Muscle of back (tissue), 11 donors: ENCODE results near the gene VWF. TPM values are rescaled to one million over a fixed set of nuclear protein-coding genes. Genes with fewer than 3 reads are reported as not detected.
"Not testable (repeated sequence)": the region's sequence is repeated elsewhere in the genome, so short reads cannot be mapped to it uniquely, and the experiment has no call there.

ENCODE experiments used
- DNase-seq, 3 donors: peaks; one replicate each; pipeline versions ENCODE4 v3.0.0 to v3.0.0-alpha.2; 2013
- polyA plus RNA-seq, 10 donors: library from polyadenylated mRNA; unstranded; fragments of 120-200 nt; gene quantifications; one replicate each; pipeline ENCODE4 v1.2.1, GENCODE V29; 2013; ENCODE audit not compliant: insufficient read length in 10 of 10

Gene VWF
- polyA plus RNA-seq, 10 donors: 45.0 to 94.1 (median 61.6) TPM

DNA sequence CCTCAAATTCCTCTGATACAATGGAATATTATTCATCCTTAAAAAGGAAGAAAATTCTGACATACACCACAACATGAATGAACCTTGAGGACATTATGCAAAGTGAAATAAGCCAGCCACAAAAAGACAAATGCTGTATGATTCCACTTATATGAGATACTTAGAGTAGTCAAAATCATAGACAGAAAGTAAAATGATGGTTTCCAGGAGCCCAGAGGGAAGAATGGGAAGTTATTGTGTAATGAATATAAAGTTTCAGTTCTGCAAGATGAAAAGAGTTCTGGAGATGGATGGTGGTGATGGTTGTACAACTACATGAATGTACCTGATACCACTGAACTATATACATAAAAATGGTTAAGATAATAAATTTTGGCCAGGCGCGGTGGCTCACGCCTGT, 18.3 kb downstream of the VWF start:
- DNase-seq: no peak

DNA sequence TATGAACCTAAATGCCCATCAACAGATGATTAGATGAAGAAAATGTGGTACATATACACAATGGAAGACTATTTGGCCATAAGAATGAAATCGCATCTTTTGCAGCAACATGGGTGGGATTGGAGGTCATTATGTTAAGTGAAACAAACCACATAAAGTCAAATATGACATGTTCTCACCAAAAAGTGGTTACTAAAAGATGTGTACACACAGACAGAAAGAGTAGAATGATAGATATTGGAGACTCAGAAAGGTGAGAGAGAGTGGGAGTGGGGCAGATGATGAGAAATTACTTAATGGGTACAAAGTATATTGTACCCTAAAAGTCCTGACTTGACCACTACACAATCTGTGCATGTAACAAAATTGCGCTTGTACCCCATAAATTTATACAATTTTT, 19.6 kb downstream of the VWF start:
- no peak for DNase-seq

DNA sequence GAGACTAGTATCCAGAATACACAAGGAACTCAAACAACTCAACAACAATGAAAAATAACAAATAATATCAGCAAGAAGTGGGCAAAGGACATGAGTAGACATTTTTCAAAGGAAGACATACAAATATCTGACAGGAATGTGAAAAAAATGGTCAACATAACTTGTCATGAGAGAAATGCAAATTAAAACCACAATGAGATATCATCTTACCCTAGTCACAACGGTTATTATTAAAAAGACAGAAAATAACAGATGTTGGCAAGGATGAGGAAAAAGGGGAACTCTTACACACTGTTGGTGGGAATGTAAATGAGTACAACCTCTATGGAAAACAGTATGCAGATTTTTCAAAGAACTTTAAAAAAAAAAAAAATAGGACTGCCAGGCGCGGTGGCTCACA, 20.4 kb downstream of the VWF start:
- DNase-seq: no peak

DNA sequence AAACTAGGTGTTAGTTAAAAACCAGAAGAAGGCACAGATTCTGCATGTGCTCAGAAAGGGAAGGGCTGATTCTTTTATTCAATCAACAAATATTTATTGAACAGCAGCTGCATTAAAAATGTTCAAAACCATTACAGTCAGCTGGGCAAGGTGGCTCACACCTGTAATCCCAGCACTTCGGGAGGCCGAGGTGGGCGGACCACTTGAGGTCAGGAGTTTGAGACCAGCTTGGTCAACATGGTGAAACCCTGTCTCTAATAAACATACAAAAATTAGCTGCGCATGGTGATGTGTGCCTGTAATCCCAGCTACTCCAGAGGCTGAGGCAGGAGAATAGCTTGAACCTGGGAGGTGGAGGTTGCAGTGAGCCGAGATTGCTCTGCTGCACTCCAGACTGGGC, 22.4 kb downstream of the VWF start:
- not testable (repeated sequence) for DNase-seq

DNA sequence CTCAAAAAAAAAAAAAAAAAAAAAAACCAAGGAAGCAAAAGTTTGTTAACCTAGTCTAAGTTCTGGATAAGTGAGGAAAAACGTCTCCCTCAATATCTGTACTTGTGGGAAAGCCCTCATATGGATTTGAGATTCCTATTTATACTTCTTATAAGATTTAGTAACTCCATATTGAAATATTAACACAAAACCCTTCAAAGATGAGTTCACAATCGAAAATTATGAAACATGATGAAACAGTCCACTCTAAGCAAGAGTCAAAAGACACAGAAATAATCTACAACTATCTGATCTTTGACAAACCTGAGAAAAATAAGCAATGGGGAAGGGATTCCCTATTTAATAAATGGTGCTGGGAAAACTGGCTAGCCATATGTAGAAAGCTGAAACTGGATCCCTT, 25.2 kb downstream of the VWF start:
- DNase-seq: no peak

DNA sequence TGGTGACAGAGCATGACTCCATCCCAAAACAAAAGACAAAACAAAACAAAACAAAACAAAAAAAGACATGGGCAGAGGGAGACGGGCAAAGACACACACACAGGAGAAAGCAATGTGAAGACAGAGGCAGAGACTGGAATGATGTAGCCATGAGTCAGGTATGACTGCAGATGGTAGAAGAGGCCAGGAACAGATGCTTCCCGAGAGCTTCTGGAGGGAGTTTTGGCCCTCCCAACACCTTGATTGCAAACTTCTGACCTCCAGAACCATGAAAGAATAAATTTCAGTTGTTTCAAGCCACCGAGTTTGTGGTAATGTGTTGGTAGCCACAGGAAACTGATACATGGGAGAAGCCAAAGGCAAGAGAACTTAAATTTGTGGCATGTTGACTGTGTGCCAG, 27.1 kb downstream of the VWF start:
- no peak for DNase-seq

DNA sequence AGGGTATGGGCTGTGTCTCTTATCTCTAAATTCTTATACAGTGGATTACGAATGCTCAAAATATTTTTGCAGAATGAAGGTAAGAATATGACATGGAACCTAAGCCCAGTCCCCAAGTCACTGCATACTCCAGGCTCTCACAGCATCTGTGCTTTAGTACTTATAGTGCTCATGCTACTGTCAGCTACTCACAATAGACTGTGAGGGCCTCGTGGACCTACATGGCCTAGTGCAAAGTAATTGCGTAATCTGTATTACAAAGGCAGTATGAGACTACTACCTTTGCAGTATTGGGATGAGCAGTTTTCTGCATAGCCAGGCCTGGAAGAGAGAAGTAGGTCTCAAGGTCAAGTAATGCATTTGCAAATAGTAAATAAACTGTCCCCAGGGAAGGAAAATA, 27.9 kb downstream of the VWF start:
- no peak for DNase-seq

DNA sequence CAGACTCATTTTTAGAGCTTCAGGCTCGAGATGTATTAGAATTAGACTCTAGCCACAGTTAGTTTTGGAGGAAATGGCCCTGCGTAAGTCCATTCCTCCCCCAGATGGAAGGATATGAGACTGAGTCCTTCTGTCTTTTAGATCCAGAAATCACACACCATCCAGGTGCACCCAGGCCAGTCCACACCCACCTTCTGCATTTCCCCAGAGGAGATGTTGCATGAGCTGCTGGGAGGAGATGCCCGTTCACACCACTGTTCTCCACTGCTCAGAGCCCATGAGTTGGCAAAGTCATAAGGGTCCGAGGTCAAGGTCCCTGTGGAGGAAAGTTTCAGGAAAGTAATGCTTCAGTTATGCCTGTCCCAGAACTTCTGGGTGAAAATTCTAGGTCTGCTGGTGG, 29.2 kb downstream of the VWF start:
- DNase-seq: no peak

DNA sequence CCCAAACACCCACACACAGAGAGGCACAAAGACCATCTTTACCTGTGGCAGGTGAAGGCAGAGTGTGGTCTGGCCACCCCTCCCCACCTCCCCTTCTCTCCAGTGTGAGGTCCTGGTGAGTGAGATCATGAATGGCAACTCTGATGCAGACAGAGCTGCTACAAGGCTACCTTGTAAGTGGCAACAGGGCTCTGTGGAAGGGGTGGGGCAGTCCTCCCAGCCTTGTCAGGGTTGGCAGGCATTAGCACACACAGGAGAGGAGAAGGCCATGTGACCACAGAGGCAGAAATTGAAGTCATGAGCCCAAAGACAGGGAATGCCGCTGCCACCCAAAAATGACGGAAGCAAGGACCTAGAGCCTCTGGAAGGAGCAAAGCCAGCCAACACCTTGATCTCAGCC, 30.7 kb downstream of the VWF start:
- DNase-seq: no peak

DNA sequence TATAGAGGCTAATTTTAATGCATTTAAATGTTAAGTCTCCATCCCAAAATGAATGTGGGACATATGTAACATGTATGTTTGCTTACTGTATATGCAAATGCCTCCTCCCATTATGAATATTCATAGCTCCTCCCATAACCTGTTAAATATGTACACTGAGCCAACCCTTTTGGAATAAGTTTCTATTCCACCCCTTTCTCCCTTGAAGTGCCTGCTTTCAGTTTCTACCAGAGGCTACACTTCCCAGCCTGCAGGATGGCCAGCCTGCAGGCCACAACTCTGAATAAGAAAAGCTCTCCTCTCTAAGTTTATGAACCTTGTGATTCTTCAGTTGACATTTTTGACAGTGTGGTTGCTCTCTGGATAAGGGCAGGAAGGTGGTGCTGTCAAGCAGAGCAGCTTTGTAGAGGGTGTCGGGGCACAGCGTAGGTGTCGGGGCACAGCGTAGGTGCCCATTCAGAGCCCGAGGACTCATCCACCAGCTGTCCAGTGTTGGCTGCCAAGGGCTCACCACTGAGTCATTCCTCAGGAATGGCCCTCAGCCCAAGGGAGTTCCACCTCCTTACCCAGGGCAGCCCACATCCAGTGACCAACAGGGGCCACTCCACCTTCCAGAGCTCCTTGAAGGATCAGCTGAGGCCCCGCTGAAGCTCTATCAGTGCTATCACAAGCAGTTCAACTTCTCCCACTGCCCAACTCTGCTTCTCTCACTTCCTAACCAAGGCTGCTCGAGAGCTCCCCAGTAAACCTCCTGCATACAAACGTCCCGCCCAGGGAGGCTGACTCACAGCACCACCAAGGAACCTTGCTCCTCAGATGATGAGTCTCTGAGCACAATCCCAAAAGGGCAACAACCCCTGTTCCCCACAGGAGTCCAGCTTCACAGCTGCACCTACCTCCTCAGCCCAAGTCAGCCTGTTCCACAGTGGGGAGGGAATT, 31.4 kb downstream of the VWF start:
- peak in 1 of 3 donors; percentile 45 for DNase-seq

DNA sequence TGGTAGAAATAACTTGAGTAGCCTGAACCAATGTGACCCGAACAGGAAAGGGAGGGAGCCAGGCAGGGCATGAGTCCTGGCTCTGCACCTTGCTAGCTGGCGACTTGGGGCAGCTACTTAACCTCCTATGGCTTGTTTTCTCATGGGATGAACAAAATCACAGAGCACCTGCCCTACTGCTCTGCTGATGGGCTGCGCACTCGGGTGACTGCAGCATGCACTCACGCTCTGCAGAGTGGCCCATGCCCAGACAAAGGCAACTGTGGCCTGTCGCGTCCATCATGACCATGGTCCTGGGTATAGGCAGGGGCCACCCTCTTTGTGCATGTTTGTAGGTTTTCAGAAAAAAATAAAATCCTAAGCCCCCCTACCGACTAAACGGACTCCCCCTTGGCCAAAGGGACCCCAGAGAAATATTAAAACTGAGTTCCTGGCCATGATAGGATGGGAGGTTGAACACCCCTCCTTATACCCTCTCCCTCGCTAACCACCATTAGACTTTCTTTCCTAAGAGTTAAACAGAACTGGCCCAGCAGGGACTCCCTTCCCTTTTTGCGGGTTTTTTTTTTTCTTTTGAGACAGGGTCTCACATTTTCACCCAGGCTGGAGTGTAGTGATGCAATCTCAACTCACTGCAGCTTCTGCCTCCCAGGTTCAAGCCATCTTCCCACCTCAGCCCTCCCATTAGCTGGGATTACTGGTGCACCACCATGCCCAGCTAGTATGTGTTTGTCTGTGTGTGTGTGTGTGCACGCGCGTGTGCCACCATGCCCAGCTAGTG, 32.5 kb downstream of the VWF start:
- no peak for DNase-seq

DNA sequence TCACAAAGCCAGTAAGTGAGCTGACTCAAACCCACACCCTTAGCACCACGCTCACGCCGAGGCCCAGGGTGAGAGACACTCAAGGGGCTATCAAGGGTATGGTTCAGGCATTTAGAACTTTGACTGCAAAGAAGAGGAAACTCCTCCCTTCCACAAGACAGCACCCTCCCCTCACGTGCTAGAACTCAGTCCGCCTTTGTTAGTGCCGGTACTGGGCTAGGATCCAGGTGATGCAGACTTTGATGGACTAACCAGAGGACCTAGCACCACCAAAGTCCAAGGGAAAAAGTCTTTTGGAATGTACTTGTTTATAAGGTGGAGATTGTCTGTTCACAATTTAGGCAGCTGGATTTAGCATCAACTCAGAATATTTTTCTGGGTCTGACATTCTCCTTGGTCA, 33.7 kb downstream of the VWF start:
- peak in 2 of 3 donors; percentile 33 to 65 for DNase-seq

DNA sequence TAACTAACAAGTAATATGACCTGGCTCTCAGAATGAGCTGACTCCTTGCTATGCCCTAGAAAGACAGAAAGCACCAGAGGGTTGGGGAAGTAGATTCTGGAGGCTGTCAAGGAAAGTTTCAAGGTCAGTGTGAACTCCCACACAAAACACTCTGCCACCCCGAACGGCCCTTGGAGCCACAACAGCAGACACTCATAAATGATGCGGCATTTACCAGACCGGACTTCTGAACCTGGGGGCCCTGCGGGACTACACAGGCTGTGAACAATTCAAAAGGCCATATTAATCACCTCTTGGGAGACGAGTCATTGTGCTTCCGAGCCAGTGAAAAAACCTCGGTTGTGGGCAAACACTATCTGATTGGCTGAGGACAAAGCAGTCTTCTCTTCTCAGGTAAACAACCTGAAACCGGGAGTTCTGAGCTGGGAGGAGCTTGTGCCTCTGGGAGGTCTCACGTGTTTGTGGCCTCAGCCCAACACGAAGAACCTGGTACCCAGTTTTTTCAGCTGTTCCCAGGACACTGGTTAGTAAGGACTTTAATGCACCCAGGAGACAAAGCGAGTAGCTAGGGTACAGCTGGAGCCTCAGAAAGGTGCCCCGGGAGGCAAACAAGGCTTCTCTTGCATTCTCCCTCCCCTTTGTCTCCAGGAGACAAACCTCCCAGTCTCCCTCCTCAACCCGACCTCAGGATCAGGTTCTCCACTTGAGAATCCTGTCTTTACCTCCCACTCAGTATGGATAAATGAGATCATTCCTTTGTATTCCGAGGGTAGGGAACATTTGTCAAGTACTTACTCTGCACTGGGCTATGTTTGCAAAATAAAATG, 35.3 kb downstream of the VWF start:
- DNase-seq: no peak

DNA sequence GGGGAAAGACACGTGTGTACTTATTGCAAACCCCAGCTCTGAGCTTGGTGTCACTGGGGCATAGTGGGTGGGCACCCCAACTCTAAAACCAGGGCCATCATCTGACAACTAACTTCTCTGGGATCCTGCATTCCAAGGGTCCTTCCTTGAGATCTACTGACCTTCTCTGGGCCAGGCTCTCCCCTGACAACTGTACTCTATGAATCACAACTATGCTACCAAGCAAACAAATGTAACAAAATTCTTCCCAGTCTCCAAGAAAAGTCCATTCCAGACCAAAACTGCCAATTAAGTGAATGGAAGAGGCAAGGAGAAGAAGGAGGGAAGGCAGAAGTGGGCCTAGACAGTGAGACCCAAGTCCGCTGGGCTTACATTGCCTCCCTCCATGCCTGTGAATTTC, 38.2 kb downstream of the VWF start:
- no peak for DNase-seq

DNA sequence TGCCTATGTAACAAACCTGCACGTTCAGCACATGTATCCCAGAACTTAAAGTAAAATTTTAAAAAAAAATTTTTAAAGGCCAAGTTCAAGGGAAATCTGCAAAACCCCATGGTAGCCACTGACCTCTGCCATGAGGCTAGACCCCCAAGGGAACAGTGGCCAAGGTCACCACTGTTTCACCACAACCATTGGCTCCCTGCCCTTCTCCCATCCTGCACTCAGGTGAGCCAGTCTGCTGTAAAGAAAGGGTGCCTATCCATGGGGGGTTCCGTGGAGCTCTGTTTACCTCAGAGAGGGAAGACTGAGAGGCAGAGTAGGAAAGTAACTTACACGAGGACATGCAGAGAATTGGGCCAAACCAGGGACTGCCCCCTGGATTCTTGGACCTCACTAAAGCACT, 38.6 kb downstream of the VWF start:
- no peak for DNase-seq

DNA sequence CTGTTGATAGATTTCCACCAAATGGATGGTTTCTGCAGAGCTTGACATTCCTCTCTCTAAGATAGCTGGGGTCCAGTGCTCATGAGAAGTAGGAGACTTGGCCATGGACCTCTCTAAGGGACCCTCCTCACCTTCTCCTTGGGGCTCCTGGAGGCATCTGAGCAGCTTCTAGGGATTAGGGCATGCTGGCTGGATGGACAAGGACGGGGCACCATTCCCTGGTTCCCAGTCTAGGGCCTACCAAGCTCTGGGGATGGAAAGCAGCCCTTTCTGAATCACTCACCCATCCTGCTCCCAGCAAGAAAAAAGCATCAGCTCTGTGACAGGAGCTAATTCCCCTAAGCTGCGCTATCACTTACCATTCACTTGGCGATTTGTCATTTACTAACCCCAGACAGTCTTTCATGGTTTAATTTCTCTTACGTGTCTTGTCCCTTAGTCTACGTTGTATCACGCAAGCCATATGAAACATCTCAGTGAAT, 39.5 kb downstream of the VWF start:
- no peak for DNase-seq

DNA sequence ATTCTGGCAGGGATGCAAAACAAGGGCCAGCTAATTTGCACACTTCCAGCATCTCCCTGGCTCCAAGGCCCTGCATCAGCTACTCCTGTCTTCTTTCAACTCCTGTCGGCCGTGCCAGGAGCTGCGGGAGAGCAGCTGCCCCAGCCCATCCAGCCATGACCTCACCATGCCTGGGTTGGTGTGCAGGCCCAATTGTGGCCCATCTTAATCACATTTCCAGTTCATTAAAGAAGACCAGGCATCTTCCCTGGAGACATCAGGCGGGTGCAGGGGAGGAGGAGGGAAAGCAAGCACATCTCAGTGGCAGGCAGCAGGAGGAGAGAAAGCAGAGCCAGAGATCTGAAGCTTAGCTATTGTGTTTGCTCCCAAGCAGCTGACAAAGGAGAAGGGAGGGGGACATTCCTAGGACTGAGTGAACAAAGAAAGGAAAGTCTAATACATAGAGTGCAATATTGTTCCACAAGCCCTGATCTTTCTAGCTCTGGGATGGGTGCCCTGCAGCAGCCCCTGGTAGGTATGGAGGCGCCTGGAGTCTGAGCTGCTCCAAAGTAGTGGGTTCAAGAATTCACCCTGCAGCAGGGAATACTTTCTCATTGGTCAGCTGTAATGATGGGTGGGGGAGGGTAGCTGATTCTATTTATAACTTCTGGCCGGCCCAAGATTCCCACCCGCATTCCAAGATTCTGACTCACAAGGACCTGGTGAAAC, 40.1 kb downstream of the VWF start:
- peak in 2 of 3 donors; percentile 40 to 81 for DNase-seq

DNA sequence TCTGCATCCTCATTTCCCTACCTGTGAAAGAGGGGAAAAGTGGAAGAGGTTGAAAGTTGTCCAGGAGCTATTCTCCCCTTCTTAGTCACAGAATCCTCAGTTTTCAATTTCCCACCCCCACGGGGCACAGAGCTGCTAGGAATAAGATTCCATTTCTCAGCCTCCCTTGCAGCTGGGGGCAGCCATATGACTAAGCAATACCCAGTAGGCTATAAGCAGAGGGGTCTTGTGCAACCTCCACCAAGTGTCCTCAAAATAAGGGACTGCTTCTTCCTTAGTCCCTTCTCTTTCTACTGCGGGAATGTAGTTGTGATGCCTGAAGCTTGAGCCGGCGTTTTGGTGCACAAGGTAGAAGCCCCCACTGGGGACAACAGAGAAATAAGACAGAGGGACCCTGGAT, 40.9 kb downstream of the VWF start:
- no peak for DNase-seq

DNA sequence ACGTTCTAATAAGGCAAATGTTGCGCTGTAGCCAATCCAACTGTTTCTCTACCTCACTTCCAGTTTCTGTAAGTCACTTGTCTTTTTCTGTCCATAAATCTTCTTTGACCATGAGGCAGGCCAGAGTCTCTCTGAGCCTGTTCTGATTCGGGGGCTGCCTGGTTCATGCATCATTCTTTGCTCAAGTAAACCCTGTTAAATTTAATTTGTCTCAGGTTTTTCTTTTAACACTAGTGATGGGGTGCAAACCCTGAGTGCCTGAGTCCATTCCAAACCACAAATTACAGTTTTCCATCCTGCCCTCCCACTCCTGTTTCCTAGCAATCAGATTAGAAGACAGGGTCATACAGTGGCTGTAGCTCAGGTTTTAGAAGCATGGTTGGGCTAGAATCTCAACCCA, 41.9 kb downstream of the VWF start:
- no peak for DNase-seq

DNA sequence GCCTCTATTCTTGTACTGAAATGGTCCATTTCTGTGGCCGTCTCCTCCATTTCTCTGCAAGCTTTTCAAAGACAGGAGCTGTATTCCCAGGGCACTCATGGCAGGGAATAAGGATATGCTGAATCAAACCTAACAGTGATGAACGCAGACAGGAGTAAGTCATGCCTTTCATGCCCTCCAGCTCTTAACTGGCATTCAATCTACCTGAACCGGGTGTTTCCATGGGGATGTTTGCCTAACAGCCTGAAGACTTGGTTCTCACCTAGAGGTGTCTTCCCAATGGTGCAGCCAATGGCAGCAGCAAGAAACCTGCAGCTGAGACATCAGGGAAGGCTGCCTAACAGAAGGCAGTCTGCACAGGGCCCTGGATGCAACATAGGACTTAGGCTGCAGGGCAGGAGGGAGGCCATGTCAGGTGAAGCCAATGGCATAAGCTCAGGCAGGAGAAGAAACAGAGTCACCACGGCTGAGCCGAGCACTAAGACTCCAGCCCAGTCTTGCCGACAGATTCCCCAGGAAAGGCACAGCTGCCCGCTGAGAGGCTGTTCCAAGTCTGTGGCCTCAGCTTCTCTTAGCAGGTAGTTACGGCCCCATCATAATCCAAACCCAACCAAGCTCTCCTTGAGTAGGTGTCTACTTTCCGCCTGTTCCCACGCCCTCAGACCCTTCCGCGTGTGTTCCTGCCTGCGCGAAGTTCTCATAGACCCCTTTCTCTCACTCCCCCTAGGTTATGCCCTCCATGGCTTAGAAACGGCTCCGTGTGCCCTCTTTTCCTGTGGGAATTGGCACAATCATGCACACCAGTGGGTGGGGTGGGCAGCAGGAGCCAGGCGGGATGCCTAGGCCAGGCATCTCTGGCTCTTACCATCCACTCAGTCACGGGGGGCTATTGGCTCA, 44.1 kb downstream of the VWF start:
- DNase-seq: no peak
